HG02623 (cell line): Measurements from ENCODE around the gene EMX2.
"Not testable (repeated sequence)": the region's sequence is repeated elsewhere in the genome, so short reads cannot be mapped to it uniquely, and the experiment has no call there.

Experiments used
- ATAC-seq: cut with Tn5 transposase; IDR thresholded peaks from one replicate; pipeline ENCODE4 v1.9.1; 2021; ENCODE audit warnings: moderate library complexity; ENCODE audit not compliant: unreplicated experiment

The EMX2 gene

DNA sequence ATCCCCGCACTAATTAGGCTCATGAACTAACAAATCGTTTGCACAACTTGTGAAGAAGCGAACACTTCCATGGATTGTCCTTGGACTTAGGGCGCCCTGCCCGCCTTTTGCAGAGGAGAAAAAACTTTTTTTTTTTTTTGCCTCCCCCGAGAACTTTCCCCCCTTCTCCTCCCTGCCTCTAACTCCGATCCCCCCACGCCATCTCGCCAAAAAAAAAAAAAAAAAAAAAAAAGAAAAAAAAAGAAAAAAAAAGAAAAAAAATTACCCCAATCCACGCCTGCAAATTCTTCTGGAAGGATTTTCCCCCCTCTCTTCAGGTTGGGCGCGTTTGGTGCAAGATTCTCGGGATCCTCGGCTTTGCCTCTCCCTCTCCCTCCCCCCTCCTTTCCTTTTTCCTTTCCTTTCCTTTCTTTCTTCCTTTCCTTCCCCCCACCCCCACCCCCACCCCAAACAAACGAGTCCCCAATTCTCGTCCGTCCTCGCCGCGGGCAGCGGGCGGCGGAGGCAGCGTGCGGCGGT, at the start of gene EMX2:
TSS of gene EMX2 (plus strand) at position 41 of the 519 bp plus-strand sequence. CDS start 522 bp downstream, outside the sequence.
- no peak for ATAC-seq

DNA sequence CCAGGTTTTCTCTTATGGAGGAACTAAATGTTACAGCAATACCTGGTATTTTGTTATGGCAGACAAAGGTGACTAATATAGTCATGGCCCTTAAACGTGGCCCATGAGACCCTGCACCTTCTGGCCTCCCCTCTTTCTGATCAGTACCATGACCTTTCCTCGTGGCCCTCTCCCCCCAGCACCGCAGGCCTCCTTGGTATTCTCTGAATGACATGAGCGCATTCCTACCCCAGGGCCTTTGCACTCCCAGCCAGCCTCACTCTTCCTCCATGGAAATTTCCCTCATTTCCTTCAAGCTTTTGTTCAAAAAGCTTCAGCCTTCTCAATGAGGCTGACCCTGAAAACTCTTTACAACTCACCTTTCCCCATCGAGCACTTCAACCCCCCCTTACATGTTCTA, 46.5 kb upstream of the EMX2 start:
- no peak for ATAC-seq

DNA sequence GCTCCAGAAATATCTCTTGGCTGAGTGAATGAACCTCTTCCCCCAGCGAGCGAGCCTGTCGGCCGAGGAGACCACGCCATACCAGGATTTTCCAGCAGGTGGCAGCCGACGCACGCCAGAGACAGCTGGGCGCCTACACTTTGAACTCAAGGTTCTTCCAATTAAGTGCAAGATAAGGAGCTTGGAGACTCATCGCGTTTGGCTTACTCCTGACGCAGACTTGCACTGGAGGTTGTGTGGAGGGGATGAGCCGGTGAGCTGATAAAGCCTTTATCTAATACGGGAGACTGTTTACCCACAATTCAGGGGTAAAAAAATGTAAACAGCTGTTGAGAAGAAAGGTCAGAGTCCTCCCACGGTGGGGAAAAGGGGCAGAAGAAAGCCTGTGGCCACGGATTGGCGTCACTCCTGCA, 45.9 kb upstream of the EMX2 start:
- peak; percentile 80 for ATAC-seq

DNA sequence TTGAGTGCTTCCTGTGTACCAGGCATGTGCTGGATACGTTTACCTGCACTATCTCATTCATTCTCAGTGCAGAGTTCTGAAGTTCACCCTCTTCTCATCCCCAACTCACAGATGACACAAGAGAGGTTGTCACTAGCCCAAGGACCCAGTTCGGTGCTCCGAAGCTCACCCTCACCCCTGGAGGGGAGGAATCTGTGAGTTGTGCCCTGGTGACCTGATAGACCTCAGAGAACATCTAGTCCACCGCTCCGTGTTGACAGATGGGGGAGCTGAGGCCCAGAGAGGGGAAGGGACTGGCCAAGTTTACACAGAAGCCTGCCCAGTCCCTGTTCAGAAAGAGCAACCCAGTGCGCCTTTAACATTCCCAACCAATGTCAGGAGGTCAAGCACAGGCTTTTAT, 44.8 kb upstream of the EMX2 start:
- no peak for ATAC-seq

DNA sequence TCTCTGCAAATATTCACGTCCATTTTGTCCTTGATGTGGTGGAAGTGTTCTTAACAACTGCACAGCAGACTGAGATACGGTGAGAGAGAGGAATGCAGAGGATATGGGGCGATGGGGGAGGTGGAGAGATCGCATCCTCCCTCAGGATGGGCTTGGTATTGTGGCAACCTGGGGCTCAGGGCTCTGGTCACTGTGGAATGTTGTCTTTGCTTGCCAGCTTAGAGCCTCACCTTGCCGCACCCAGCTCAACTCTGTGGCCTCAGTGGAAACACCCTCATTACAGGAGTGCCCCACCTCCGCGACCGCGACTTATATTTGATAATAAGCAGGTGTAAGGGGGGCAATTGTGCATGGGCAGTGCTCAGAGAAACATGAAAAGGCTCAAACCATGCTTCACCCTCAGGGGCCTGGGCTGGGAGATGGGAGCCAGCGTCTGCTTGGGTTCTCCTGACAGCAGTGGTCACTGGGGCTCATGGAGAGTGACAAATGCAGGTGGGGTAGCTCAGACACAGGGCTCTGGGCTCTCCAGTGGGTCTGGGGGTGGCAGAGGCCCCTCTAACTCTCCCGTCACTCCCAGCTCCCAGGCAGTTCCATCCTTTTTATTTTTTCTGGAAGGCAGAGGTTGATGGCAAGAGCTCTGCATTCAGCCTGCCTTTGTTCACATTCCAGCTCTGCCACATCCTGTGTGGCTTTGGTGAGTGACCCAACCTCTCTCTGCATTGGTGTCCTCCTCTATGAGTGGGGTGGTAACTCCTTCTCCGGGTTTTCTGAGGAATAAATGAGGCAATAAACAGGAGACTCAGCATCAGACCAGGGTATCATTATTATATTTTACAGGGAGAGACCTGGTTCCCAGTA, 43.1 kb upstream of the EMX2 start:
- no peak for ATAC-seq

DNA sequence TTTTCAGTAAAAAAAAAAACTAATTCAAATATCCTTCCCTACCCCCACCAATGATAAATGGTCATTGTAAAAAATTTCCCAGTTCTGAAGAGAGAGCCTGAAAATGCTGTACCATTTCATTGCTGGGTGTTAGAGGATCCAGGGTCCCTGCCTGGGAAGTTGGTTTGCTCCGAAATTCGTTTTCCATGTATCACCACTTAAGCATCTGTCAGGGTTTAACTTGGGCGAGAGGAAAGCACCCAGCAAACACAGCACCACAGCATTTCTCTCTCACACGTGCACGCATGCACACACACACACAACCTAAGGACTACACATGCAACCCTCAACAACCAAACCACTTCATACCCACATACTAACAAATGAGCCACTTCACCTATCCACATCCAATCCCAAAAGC, 42.1 kb upstream of the EMX2 start:
- ATAC-seq, result no peak

DNA sequence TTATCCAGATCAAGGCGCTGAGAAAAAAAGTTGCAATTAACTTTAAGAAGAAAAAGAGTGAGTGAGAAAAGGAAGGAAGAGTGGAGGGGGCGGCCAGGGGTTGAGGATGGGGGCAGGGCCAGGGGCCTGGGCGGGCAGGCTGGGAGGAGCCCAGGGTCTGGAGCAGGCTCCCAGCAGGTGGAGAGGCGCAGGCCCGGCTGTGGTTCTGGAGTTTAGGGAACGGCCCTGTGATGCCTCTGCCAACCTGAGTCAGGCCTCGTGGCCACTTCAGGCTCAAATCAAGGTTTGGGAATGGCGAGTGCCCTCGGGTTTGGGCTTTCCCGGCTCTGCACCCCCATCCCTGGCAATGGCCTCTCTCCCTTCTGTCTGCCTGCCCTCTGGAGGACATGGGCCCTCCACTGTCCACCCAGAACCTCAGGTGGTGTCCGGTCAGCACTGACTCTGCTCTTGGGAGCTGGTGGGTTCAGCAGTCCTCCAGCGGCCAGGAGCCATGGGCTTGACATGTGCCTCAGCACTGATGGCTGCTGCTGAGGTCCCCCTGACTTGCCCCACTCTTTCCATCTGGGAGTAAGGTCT, 41.0 kb upstream of the EMX2 start:
- ATAC-seq, result no peak

DNA sequence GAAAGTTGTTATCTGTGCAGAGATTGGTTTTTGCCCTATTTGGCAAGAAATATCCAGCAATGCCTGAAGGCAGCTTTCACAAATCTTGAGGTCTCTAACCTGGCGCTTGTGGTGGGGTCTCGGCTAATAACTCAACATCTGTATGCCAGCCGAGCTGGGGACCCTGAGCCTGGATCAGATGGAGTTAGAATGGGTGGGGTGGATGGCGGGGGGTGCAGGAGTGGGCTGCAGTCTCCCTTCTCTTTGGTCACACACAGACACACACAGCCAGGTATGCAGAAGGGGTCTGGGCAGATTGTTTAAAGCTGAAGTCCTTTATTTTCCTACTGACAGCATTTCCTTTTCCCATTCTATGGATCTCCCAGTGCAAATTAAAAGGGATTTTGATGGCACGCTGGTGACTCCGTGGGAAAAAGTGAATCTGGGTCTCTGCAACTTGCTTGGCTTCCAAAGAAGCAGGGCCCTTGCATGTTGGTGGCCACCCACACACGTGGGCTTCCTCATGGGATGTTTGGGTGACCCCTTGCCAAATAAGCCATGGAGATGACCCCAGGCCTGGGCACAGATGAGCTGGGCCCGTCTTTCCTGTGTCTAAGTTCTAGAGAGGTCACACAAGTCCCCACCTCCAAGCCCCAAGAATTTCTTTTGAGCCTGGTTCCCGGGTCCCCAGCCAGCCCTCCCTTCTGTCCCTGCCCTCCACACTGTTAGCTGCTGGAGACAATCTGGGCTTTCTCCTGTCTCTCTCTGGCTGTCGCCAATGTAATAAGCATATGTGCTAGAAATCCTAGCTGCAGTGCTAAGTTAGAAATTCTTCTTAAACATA, 39.9 kb upstream of the EMX2 start:
- ATAC-seq, result no peak

DNA sequence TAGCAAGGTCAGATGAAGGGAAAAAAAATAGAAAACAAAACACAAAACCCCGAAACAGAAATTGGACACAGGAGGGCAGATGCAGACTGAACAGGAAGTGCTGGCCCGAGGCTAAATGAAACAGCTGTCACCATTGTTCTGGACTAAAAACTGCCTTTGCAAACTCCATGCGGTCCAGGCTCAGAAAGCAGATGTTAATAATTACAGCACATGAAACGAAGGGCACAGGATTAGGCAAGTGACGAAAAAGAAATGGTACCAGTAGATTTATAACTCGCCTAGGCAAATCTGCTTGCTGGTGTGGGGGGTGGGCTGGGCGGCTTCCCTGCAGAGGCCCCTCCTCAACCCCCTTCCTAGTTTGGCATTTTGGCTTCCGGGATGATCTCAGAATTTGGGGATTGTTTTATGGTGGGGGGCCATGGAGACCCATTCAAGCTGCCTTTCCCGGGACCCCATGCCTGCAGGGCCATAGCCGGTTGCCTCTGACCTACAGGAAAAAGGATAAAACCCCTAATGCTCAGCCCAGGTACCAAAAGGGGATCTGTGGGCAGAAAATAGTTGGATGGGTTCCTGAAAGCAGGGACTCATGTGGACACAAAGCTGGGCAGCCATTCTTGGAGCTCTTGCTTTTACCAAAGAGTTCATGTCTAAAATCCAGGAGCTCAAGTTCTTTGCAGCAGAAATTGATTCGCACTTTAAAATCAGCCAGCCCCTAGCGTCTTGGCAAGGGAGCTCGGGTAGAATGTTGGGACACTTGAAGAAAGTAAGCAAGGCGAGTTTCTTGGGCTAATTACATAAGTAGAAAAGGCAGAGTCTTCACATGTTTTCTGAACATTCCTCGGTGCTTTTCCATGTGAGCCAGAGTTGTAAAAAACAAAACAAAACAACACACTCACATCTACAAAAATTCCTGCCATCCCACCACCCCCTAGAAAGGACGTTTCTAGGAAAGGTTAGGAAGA, 39.0 kb upstream of the EMX2 start:
- ATAC-seq, result no peak

DNA sequence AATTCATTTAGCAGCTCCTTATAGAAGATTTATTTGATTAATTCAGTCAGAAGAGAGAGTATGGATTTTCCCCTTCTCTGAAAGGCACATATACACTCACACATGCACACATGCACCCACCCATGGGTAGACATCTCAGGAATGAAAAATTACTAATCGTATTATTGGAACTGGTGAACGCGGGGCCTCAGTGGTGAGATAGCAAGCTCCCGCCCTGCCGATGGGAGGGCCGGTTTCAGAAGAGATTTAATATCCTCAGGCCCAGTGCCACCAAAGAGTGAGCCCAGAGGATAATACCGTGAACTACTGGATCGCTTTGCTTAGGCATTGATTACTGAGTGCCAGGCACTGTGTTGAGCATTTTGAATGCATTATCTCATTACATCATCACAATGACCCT, 38.0 kb upstream of the EMX2 start:
- no peak for ATAC-seq

DNA sequence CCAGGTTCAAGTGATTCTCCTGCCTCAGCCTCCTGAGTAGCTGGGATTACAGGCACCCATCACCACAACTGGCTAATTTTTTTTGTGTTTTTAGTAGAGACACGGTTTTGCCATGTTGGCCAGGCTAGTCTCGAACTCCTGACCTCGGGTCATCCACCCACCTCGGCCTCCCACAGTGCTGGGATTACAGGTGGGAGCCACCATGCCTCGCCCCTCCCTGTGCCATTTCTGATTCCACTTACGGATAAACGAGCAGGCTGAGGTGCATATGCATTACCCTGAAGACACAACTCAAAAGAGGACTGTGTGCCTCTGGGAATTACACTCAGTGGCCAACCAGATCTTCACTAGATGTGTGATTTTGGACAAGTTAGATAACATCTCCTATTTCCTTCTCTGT, 35.5 kb upstream of the EMX2 start:
- not testable (repeated sequence) for ATAC-seq

DNA sequence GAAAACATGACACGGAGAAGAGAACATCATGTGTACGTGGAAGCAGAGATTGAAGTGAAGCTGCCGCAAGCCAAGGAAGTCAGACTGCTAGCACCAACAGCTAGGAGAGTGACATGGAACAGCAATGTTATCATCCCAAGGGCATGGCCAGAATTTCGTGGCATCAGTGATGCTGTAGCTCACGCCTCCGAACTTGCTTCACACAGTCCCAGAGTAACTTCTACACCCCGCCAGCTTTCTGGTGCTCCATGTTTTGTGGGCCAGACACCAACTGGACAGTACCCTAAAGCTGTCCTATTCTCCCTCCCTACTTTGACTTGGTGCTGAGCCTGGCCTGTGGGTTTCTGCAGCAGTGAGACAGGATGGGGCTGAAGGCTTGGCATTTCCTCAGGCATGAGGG, 33.0 kb upstream of the EMX2 start:
- no peak for ATAC-seq

DNA sequence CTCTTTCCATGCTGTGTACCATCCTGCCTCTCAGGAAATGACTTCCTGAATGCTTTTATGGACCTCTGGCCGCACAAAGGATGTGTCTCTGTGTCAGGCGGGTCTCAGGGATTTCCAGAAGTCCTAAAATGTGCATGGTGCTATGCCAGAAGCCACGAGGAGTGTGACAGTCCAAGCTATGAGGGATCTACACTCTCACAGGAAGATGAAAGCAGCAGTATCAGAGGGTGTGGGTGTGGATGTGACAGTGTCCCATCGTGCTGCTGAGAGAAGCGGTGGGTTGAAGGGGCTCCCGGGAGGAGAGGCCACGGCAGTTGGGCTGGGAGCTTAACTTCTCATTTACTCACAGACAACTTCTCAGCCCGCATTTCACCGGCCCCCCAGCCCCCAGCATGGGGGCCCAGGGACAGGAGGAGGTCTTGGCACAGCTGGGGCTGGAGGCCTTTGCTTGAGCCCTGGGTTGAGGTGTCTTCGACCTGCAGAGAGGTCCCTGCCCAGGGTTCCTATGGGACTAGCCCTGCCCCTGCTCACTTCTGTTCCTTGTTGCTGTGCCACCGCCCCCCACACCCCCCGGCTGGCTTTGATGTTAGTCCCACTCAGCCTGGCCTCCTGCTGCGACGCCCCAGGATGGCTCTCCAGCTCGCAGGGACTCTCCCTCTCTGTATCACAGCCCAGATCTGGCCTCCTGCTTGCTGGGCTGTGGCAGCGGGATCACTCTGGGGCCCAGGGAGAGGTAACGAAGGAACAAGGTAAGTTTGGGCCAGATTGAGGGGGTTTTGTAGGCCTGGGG, 30.8 kb upstream of the EMX2 start:
- ATAC-seq, result no peak

DNA sequence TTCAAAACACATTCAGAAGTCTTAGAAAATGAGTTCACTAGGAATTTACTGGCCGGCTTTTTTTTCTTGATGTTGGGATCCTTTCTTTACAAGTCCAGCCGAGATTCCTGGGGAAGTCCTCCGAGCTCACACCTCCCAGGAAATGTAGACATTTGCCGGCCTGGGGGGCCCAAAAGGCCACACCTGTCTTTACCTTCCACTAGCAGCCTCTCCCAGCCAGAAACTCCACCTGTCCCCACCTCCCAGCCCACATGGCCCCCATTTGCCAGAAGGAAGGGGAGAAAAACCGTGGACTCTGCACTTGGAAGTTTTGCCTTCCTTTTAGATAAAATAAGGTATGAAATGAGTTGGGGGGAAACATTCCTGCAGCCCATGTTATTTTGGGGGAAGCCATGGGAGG, 27.6 kb upstream of the EMX2 start:
- no peak for ATAC-seq

DNA sequence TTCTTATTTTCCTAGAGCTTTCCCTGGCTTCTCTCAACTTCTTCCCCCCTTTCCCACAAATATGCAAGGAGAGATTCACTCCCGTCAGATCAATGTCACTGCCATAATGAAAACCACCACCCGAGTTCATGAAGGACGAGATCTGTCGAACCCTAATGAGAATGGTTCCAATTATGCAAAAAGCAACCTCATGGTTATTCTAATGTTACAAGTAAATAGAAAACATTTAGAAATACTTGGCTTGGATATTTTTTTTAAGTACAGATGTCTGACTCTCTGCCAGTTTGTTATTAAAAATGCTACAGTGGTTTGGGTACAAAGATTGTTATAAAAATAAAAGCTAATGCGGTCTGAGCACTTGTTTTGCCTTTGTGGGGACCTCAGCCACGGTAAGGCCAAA, 25.9 kb upstream of the EMX2 start:
- no peak for ATAC-seq

DNA sequence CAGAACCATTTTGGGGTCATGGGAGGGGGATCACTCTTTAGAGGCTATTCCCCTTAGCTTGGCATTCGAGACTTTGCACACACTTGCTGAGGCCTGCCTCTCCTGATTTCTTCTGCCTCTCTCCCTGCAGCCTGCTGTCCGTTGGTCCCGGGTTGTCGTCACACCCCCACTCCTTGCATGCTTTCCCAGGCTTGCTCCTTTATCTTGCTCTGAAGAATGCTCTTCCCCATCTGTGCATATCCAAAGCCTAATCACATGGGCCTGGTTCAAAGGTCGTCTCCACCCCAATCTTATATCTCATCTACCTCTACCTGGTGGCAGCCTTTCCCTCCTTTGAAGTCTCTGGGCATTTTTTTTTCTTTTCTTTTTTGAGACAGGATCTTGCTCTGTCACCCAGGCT, 24.3 kb upstream of the EMX2 start:
- no peak for ATAC-seq

DNA sequence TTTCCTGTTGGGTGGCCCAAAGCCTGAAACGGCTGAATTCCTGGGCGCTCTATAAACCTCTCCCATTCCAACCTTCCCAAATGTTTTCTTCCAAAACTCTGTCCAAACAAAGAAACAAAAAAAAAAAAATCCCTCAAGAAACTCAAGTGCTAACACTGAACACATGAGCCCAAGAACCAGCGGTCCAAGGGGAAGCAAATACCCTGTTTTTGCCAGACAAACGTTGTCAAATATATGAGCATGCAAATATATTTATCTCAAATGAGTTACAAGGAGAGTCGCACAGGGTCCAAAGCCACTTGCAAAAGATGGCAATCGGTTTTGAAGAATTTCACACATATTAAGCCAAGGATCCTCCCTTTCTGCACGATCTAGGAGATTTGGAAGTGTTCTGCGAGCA, 23.3 kb upstream of the EMX2 start:
- no peak for ATAC-seq

DNA sequence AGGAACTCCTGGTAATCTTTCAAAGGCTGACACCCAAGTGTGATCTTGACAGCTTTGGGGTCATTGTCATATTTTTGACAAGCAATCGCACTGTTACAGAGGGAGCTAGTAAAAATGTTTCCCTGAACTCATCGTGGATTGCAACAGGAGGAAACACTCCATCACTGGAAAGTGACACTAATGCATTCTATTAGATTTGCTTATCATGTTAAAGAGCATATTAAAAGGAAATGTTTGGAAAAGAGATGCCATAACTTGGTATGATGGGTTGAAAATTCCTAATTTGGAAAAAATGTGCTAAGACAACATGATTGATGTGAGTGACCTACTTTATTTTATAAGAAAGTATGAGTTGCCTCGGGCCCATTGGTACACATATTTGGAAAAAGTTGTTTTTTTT, 22.7 kb upstream of the EMX2 start:
- no peak for ATAC-seq

DNA sequence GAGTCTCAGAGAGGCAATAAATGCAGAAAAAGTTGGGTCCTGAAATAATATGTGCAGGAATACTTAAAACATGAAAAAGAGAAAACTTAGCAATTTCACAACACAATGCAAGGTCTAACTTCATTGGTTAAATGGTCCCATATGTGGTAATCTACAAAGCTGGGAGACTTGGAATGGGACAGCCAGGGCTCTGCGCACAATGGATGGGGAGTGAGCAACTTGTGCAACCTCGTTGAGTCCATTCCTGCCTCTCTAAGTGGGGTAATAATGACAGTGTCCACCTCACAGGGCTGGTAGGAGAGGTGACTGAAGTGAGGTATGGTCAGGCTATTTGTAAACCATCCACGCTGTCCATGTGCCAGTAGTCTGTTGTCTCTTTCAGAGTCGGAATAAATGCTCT, 11.8 kb upstream of the EMX2 start:
- no peak for ATAC-seq
